Left kidney (tissue), 2 donors: ENCODE measurements around the gene LRRC28. TPM values are rescaled to one million over a fixed set of nuclear protein-coding genes. Genes with fewer than 3 reads are reported as not detected.

Source experiments
- DNase-seq: peaks from one replicate; pipeline ENCODE4 v3.0.0-alpha.2; 2013
- polyA plus RNA-seq: library from polyadenylated mRNA; unstranded; fragments of 120-200 nt; gene quantifications from one replicate; pipeline ENCODE4 v1.2.1, GENCODE V29; 2013; ENCODE audit not compliant: insufficient read length

Gene LRRC28
- polyA plus RNA-seq, 1 donor = 42.3 TPM

- DNase-seq = no peak
Measured at GRCh38 chr15:99343208-99343607, 91.9 kb downstream of the LRRC28 start.

GRCh38 chr15:99343881-99344551 lies 92.7 kb downstream of the LRRC28 start:
- no peak for DNase-seq

- DNase-seq = no peak
Measured at GRCh38 chr15:99344639-99345038, 93.4 kb downstream of the LRRC28 start.

DNA sequence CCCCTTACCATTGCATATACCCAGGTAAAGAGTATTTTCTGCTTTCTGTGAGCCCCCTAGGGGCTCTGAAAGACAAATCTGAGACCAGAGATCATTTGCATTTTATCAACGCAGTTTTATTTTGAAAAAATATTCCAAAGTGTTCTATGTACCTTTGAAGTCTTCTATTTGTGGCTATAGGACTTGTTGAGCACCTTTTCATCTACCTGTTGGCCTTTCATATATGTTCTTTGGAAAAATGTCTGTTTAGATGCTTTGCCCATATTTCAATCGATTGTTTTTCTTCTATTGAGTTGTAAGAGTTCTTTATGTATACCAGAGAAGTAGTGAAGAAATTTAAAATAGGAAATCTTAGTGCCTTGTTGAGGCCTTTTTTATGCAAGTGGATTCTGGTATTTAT lies 94.0 kb downstream of the LRRC28 start:
- DNase-seq = no peak

- no peak for DNase-seq
Measured at GRCh38 chr15:99345832-99346462, 94.7 kb downstream of the LRRC28 start.

GRCh38 chr15:99347574-99347973 lies 96.3 kb downstream of the LRRC28 start:
- no peak for DNase-seq

GRCh38 chr15:99348412-99348811 lies 97.1 kb downstream of the LRRC28 start:
- no peak for DNase-seq

- no peak for DNase-seq
Measured at GRCh38 chr15:99350408-99350807, 99.1 kb downstream of the LRRC28 start.

DNA sequence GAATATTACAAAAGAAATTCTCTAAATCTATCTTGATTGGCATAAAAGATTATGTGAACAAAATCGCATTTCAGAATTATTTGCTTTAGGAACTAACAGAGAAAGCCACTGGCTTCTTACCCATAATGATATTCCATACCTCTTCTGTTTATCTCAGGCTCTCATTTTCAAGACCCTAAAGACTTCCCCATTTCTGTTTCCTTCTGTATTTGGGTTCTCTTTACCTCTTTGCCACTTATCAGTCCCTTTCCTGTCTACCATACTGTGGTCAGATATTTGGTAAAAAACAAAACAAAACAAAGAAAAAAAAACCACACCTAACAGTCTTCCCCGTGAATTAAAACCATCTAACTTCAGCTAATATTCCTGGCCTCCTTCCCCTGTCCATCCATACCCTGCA lies 108.5 kb downstream of the LRRC28 start:
- no peak for DNase-seq

DNA sequence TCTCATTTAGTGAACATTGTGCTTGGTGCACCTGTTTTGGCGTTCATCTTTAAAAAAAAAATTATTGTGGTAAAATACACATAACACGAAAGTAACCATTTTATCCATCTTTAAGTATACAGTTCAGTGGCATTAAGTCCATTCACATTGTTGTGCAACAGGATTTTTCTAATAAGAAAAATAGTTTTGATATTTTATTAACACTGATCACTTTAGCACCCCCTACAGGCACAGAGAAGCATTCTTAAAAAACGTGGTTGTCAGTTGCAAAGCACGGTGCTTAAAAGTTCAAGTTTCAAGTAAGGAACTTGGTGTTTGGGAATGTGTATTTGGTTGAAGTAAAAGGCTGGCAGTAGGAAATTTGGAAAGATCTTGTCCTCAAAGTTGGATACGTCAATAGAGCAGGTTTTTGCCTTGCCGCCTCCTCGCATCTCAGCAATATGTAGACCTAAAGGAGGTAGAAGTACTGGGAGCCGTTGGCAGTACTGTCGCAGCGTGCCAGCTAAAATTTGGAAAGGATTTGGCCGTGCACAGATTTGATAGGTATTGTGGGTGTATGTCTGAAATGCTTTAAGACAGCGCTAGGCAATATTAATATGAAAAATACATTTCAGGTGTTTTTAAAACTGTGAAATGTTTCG lies 110.4 kb downstream of the LRRC28 start:
- no peak for DNase-seq

DNA sequence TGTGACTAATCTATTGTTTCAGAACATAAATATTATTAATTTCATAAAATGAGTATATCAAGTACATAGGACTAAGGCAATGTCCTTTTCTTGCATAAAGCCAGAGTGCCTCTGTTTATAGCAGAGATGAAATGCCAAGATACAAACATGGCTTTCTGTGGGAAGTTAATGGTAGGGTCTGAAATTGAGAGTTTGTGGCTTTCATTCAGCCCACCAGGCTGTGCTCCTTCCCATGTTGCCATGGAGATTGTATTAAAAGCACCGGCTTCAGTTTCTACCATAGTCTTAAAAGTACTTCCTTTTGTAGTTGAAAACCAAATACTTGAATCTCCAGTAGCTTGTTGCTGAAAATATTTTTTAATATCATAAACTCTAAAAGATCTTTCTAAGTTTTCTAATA lies 114.0 kb downstream of the LRRC28 start:
- no peak for DNase-seq

- DNase-seq = no peak
Measured at GRCh38 chr15:99366013-99366412, 114.7 kb downstream of the LRRC28 start.

DNA sequence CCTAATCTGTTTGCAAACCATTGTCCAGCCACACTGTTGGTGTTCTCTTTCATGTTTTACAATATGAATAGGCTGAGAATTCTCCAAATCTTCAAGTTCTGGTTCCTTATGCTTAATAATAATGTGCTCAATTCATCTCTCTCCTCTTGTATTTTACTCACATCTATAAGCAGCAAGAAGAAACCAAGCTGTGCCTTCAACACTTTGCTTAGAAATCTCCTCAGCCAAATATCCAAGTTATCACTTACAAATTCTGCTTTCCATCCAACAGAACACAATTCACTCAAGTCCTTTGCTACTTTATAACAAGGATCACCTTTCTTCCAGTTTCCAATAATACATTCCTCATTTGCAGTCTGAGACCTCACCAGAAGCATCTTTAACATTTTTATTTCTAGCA lies 117.5 kb downstream of the LRRC28 start:
- DNase-seq = no peak

- no peak for DNase-seq
Measured at GRCh38 chr15:99369196-99369595, 117.9 kb downstream of the LRRC28 start.

- DNase-seq = no peak
Measured at GRCh38 chr15:99371180-99372103, 120.2 kb downstream of the LRRC28 start.

DNA sequence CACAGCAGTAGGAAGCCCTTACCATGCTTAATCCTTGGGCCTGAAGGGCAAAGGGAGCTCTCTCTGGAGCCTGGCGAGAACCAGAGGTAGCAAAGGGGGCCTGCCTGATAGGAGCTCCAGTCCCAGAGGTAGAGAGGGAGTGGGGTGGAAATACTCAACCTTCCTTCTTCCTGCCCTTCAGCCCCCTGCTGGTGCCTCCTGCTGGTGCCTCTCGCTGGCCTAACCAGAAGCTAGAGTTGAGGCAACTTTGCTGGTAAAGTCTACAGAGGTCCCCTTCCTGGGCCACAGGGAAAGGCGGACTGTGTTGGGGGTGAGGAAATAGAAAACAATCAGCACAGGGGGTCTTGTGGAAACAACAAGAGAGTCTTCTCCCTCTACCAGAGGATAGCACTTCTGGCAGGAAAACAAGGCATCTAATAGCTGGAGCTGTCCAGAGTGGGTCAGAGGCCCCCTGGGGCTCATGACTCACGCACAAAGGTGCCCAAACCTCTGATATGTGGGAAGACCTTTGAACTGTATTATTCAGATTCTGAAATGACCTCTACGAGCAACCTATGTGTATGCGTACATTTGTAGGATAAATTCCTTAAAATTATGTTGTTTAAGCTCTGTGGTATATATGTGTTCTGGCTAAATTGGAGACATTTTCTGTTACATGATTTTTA lies 133.9 kb downstream of the LRRC28 start:
- DNase-seq = no peak

DNA sequence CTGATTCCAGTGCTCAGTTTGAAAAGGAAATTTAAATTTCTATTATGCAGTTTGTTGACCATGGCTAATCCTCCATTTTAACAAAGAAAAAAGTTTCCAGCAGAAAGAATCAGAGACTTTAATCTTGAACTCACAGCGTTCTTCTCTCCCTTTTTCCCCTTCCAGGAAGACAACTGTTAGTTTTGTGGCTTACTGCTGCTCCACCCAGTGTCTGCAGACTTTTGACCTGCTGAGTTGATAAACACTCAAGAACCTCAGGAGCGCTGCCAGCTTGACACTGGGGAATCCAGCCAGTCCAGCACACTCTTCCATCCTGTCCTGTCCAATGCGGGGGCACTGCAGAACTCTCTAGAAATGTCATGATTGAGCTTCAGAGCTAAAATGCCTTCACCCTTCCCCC lies 134.6 kb downstream of the LRRC28 start:
- no peak for DNase-seq

- DNase-seq = no peak
Measured at GRCh38 chr15:99386391-99386790, 135.1 kb downstream of the LRRC28 start.

- no peak for DNase-seq
Measured at GRCh38 chr15:99387421-99388168, 136.3 kb downstream of the LRRC28 start.

DNA sequence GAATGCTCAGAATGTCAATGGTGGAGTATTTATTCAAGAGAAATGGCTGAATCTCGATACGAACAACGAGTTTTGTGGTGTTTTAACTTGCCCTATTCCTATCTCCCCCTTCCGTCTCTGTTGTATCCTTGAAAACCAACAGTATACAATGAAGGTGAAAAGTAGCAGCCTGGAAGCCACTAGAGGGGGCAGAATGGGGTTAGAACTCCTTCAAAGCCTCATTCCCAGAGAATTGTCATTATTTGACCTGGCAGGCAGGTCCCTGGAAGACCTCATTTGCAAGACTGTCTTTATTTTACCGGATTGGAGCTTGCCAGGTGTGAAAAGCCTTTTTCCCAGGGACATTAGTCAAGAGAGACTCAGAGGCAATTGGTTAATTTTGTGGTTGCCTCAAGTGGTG lies 139.4 kb downstream of the LRRC28 start:
- no peak for DNase-seq

DNA sequence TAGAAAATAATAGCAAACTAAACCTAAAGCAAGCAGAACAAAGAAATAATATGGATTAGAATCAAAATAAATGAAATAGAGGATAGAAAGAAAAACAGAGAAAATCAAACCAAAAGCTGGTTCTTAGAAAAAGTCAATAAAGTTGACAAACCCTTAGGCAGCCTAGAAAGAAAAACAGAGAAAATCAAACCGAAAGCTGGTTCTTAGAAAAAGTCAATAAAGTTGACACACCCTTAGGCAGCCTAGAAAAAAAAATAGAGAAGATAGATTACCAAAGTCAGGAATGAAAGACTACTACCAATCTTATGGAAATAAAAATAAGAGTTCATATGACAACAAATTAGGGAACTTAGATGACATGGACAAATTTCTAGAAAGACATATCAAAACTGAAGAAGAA lies 142.4 kb downstream of the LRRC28 start:
- DNase-seq = no peak
